Activated CD8-positive, alpha-beta T cell treated with anti-CD3 and anti-CD28 coated beads, Interleukin-2, amount 10 ng/mL, durations not matched to agents 7 days and 5 days (primary cell): ENCODE measurements around the gene BTNL2. TPM values are rescaled to one million over a fixed set of nuclear protein-coding genes. Genes with fewer than 3 reads are reported as not detected.
"Not testable (repeated sequence)": the region's sequence is repeated elsewhere in the genome, so short reads cannot be mapped to it uniquely, and the experiment has no call there.

Experiments used
- ATAC-seq: fragments of 150-1000 bp; cut with Tn5 transposase; one replicate; pipeline ENCODE4 v1.10.0; 2021; ENCODE audit warnings: moderate library complexity
- CTCF ChIA-PET: fragments of 350-600 bp; sonication (Branson Sonifier 250); formaldehyde crosslinking; loops from one replicate; lab custom pipeline; 2021; ENCODE audit warnings: antibody characterized with exemption; lab: Charles Lee
- POLR2A ChIA-PET: fragments of 350-600 bp; sonication (Branson Sonifier 250); formaldehyde crosslinking; loops from one replicate; lab custom pipeline; 2021; ENCODE audit warnings: antibody characterized with exemption; lab: Charles Lee
- DNase-seq: peaks from one replicate; pipeline ENCODE4 v3.0.0-alpha.2; 2020
- H3K27ac Mint-ChIP-seq: one replicate; pipeline ENCODE4 v1.8.0; 2021; ENCODE audit warnings: mild to moderate bottlenecking, mixed read lengths
- H3K27me3 Mint-ChIP-seq: one replicate; pipeline ENCODE4 v1.8.0; 2021; ENCODE audit warnings: low read depth, mixed read lengths
- H3K36me3 Mint-ChIP-seq: one replicate; pipeline ENCODE4 v1.8.0; 2021; ENCODE audit warnings: low read depth, mixed read lengths
- H3K4me1 Mint-ChIP-seq: one replicate; pipeline ENCODE4 v1.8.0; 2021; ENCODE audit warnings: low read depth, mixed read lengths
- H3K4me3 Mint-ChIP-seq: one replicate; pipeline ENCODE4 v1.8.0; 2021; ENCODE audit warnings: mild to moderate bottlenecking, mixed read lengths
- H3K9me3 Mint-ChIP-seq: one replicate; pipeline ENCODE4 v1.8.0; 2022; ENCODE audit warnings: mixed read lengths; ENCODE audit not compliant: insufficient read depth
- total RNA-seq, 2 experiments: library from RNA; stranded (reverse); gene quantifications; one replicate each; pipeline ENCODE4 v1.2.3, GENCODE V29; 2021

Gene BTNL2
- total RNA-seq, 2 experiments from 2014 or later: not detected

DNA sequence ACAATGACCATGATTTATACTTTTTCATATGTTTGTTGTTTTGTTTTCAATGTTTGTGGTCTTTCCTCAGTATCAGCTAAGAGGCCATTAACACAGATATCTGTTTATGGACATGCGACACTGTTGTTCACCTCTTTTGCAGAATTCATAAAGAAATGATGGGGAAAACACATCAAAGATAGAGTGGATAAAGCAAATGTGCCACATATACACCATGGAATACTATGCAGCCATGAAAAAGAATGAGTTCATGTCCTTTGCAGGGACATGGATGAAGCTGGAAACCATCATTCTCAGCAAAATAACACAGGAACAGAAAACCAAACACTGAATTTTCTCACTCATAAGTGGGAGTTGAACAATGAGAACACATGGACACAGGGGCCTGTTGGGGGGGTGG is 27.0 kb upstream of the BTNL2 start:
- peaks cover 24% of the 10 kb centered on the region for H3K27me3 Mint-ChIP-seq
- H3K36me3 Mint-ChIP-seq, H3K27ac Mint-ChIP-seq, ATAC-seq, DNase-seq, H3K9me3 Mint-ChIP-seq, H3K4me1 Mint-ChIP-seq, POLR2A ChIA-PET, H3K4me3 Mint-ChIP-seq: not testable (repeated sequence)
- CTCF ChIA-PET: interaction anchor here (0.6 to 3.1 kb wide), 4 partner anchors 20 to 434 kb away, joined by 4 to 11 read pairs (median 6); no protein-coding TSS in a partner anchor

DNA sequence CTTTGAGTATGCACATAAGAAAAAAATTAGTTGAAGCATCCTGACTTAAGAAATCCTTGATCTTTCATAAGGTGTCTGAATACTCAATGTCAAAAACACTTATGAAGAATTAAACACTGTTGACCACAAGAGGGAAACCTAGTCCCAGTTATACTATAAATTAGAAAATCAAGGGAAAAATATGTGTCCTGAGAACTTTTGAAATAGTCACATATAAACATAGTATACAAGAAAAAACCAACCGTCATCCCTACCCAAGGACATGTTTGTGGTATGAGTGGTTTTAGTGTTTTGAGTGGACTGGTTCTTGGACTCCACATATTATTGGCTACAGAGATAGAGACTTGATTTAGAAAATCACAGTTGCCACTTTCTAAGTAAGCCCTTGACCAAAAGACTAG is 25.1 kb upstream of the BTNL2 start:
- Mint-ChIP-seq H3K9me3 (no peaks in the 10 kb centered on the region), H3K4me3 (no peak overlapping the region)

DNA sequence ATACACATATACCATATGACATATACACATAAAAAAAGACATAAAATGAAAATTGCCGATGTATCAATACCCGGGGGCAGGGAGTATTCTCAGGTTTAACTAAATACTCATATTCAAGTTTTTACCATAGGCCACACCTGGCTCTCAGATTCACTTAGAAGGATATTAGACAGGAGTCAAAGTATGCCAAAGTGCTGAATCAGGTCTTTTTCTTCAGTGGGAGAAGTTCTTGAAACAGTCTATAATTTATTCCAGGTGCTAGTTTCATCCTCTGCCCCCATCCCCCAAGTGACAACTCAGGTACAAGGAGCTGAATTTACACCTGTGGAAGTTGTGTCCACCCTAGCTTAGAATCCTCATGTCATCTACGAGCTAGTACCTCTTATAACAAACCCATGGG is 24.2 kb upstream of the BTNL2 start:
- Mint-ChIP-seq H3K27ac (no peak overlapping the region), H3K4me1 (no peaks in the 10 kb centered on the region), H3K27me3 (peaks cover 27% of the 10 kb centered on the region), H3K4me3 (no peak overlapping the region), H3K9me3 (no peaks in the 10 kb centered on the region), H3K36me3 (no peaks in the 10 kb centered on the region)
- DNase-seq (no peak), ATAC-seq (no peak)
- ChIA-PET POLR2A (no interaction called here), CTCF (interaction anchor here (0.7 to 3.1 kb wide), 8 partner anchors 17 to 437 kb away, joined by 3 to 23 read pairs (median 5); no protein-coding TSS in a partner anchor)

More for the DNA sequence above, 25.1 kb upstream of the BTNL2 start:
- ChIA-PET CTCF (interaction anchor here (0.9 to 3.1 kb wide), 13 partner anchors 14 to 436 kb away, joined by 3 to 23 read pairs (median 4); no protein-coding TSS in a partner anchor), POLR2A (no interaction called here)
- no peaks in the 10 kb centered on the region for H3K36me3 Mint-ChIP-seq
- DNase-seq: no peak
- H3K4me1 Mint-ChIP-seq: no peaks in the 10 kb centered on the region
- ATAC-seq: no peak
- no peak overlapping the region for H3K27ac Mint-ChIP-seq
- H3K27me3 Mint-ChIP-seq: peaks cover 27% of the 10 kb centered on the region

DNA sequence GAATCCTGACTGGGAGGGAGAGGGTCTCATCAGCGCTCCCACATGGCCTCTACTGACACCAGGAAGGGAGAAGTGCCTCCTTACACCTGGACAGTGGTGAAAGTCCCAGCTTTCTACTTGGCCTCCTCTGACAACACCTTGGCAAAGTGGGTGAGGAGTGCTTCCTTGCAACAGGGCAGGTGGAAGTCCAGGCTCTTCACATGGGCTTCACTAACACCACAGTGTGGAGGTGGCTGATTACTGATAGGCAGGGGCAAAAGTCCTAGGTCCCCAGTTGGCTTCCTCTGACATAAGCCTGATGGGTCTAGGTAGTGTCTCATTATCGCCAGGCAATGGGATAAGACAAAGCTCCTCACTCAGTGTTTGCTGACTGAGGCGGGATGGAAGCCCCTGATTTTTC is 23.2 kb upstream of the BTNL2 start:
- CTCF ChIA-PET: interaction anchor here (1.9 kb wide), 1 partner anchor 270 kb away, joined by 8 read pairs; no protein-coding TSS in a partner anchor
- ATAC-seq: no peak
- H3K27ac Mint-ChIP-seq: no peak overlapping the region

DNA sequence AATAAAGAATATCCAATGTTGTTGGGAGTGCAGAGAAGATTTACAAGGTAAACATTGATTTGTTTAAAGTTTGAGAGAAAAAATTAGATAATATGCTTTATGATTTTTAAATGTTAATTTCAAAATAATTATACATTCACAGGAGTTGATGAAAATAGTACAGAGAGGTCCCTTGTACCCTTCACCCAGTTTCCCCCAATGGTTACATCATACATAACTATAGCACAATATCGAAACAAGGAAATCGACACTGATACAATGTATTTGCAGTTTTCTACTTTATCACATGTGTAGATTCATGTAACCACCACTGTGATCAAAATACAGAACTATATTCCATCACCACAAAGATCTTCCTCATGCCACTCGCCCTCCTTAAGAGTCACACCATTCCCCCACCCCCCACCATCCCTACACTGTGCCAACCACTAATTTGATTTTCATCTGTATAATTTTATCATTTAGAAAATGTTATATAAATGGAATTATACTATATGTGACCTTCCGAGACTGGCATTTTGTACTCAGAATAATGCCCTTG is 21.0 kb upstream of the BTNL2 start:
- Mint-ChIP-seq H3K4me3 (no peak overlapping the region), H3K27ac (no peak overlapping the region), H3K4me1 (no peaks in the 10 kb centered on the region), H3K27me3 (peaks cover 24% of the 10 kb centered on the region), H3K9me3 (no peaks in the 10 kb centered on the region), H3K36me3 (no peaks in the 10 kb centered on the region)
- ATAC-seq (no peak), DNase-seq (no peak)
- POLR2A ChIA-PET: no interaction called here
- CTCF ChIA-PET: no interaction called here

More for the DNA sequence above, 23.2 kb upstream of the BTNL2 start:
- H3K27me3 Mint-ChIP-seq: peaks cover 26% of the 10 kb centered on the region
- no peaks in the 10 kb centered on the region for H3K4me1 Mint-ChIP-seq
- H3K36me3 Mint-ChIP-seq: no peaks in the 10 kb centered on the region
- no peak overlapping the region for H3K4me3 Mint-ChIP-seq
- POLR2A ChIA-PET: no interaction called here
- no peaks in the 10 kb centered on the region for H3K9me3 Mint-ChIP-seq
- DNase-seq: no peak

DNA sequence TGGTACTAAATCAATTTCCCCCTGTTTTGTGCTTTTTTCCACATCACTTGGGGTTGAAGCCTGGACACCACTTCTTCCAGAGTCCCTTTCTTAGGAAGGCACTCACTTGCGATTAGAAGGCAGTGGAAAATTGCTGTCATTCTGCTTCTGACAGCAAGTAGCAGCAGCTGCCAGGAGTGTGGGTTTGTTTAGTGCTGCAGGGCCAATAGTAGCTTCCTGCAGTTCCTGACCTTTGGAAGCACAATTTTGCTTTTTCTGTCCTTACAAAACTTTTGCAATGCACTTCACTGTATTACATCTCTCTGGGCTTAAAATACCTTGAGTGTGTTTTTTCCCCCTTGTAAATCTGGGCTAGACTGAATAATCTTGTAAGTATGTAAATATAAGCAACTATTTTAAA is 20.2 kb upstream of the BTNL2 start:
- Mint-ChIP-seq H3K9me3 (no peaks in the 10 kb centered on the region), H3K27ac (no peak overlapping the region), H3K4me3 (no peak overlapping the region), H3K36me3 (no peaks in the 10 kb centered on the region), H3K4me1 (no peaks in the 10 kb centered on the region), H3K27me3 (peaks cover 25% of the 10 kb centered on the region)
- no peak for DNase-seq
- ChIA-PET CTCF (interaction anchor here (1.2 to 4.3 kb wide), 2 partner anchors 13 to 182 kb away, joined by 4 to 31 read pairs; no protein-coding TSS in a partner anchor), POLR2A (no interaction called here)
- ATAC-seq: no peak

DNA sequence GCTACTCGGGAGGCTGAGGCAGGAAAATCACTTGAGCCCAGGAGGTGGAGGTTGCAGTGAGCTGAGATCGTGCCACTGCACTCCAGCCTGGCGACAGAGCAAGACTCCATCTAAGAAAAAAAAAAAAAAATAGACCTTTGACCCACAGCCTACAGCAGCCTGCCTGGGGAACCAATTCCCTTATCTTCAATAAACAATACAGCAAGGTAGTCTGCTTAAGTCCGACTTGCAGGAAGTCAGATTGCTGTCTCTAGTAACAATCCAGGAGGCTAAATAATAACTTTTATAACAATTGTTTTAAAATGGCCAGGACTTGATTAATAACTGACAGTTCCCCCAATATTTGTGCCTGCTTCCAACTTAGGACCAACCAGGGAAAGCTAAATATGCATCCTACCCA is 19.4 kb upstream of the BTNL2 start:
- DNase-seq (no peak), ATAC-seq (no peak)
- H3K9me3 Mint-ChIP-seq: no peaks in the 10 kb centered on the region
- H3K4me3 Mint-ChIP-seq: no peak overlapping the region
- H3K36me3 Mint-ChIP-seq: no peaks in the 10 kb centered on the region
- no peak overlapping the region for H3K27ac Mint-ChIP-seq
- ChIA-PET CTCF (interaction anchor here (1.2 to 4.3 kb wide), 3 partner anchors 12 to 274 kb away, joined by 4 to 31 read pairs (median 14); no protein-coding TSS in a partner anchor), POLR2A (no interaction called here)
- no peaks in the 10 kb centered on the region for H3K4me1 Mint-ChIP-seq
- H3K27me3 Mint-ChIP-seq: peaks cover 32% of the 10 kb centered on the region

DNA sequence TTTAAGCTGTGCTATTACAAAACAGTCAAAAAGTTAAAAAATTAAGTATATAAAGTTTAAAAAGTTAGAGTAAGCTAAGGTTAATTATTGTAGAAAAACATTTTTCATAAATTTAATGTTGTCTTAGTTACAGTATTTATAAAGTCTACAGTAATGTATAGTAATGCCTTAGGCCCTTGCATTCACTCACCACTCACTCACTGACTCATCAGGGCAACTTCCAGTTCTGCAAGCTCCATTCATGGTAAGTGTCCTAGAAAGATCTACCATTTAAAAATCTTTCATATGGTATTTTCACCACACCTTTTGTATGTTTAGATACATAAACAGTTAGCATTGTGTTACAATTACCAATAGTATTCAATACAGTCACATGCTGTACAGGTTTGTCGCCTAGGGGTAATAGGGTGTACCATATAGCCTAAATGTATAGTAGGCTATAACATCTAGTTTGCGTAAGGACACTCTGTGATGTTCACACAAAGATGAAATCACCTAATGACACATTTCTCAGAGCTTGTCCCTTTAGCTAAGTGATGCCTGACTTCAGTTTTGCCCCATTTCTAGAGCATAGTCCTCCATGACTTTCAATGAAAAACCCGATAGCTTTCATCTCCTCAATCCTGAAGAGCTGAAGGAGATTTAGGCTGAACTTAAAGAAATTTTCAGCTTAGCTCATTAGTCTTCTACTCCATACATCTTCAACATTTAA is 17.8 kb upstream of the BTNL2 start:
- peaks cover 39% of the 10 kb centered on the region for H3K27me3 Mint-ChIP-seq
- H3K4me1 Mint-ChIP-seq: no peaks in the 10 kb centered on the region
- no peak for ATAC-seq
- H3K36me3 Mint-ChIP-seq: no peaks in the 10 kb centered on the region
- no peak for DNase-seq
- H3K4me3 Mint-ChIP-seq: no peak overlapping the region
- ChIA-PET POLR2A (no interaction called here), CTCF (interaction anchor here (1.0 to 4.3 kb wide), 6 partner anchors 9 to 361 kb away, joined by 3 to 31 read pairs (median 4); no protein-coding TSS in a partner anchor)
- H3K27ac Mint-ChIP-seq: no peak overlapping the region
- no peaks in the 10 kb centered on the region for H3K9me3 Mint-ChIP-seq

DNA sequence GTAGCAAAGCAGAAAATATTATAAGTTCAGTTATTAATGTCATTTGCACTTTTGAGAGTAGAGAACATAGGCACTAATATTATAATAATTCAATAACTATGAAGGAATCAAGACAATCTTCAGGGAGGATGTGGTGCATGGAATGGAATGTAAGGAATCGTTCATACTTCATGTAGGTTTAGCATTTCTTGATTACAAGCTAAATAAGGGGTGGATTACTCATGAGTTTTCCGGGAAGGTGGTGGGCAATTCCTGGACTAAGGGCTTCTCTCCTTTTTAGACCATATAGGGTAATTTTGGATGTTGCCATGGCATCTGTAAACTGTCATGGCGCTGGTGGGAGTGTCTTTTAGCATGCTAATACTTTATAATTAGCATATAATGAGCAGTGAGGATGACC is 9.1 kb upstream of the BTNL2 start:
- no peak for DNase-seq
- no peak for ATAC-seq
- H3K27me3 Mint-ChIP-seq: peaks cover 53% of the 10 kb centered on the region
- H3K9me3 Mint-ChIP-seq: no peaks in the 10 kb centered on the region
- no peak overlapping the region for H3K27ac Mint-ChIP-seq
- H3K36me3 Mint-ChIP-seq: no peaks in the 10 kb centered on the region
- peaks cover 8% of the 10 kb centered on the region for H3K4me1 Mint-ChIP-seq
- ChIA-PET CTCF (interaction anchor here (0.6 to 9.6 kb wide), 8 partner anchors 9 to 452 kb away, joined by 3 to 105 read pairs (median 4); no protein-coding TSS in a partner anchor), POLR2A (interaction anchor here (0.7 kb wide), 1 partner anchor 83 kb away, joined by 3 read pairs; no protein-coding TSS in a partner anchor)
- H3K4me3 Mint-ChIP-seq: no peak overlapping the region

DNA sequence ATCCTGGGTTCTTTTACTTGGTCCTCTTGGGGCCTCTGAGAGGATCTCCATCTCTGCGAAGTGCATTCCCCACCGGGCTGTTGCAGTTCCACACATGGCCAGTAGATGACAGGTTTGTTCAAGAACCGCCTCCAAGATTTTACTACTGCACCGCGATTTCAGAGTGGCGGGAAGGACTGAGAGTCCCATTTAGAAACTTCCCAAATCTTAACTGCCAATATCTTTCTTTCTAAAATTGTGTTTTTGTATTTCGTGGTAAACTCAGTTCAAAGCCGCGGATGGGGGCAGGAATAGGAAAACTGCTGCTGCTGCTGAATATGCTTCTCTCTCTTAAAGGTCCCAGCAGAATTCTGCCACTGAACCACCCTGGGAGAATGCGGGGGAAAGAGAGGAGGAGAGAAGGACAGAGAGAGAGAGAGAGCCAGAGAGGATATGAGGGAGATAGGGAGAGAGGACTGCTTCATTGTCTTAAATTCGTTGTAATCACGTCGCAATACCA is 8.6 kb upstream of the BTNL2 start:
- H3K4me1 Mint-ChIP-seq: peaks cover 8% of the 10 kb centered on the region
- peak; percentile 77 for ATAC-seq
- peak; percentile 82 for DNase-seq
- CTCF ChIA-PET: interaction anchor here (0.9 to 9.6 kb wide), 10 partner anchors 10 to 453 kb away, joined by 3 to 105 read pairs (median 30); no protein-coding TSS in a partner anchor
- POLR2A ChIA-PET: interaction anchor here (0.7 kb wide), 1 partner anchor 82 kb away, joined by 3 read pairs; no protein-coding TSS in a partner anchor
- H3K27me3 Mint-ChIP-seq: peaks cover 52% of the 10 kb centered on the region
- no peaks in the 10 kb centered on the region for H3K9me3 Mint-ChIP-seq
- no peaks in the 10 kb centered on the region for H3K36me3 Mint-ChIP-seq
- no peak overlapping the region for H3K4me3 Mint-ChIP-seq
- H3K27ac Mint-ChIP-seq: no peak overlapping the region

DNA sequence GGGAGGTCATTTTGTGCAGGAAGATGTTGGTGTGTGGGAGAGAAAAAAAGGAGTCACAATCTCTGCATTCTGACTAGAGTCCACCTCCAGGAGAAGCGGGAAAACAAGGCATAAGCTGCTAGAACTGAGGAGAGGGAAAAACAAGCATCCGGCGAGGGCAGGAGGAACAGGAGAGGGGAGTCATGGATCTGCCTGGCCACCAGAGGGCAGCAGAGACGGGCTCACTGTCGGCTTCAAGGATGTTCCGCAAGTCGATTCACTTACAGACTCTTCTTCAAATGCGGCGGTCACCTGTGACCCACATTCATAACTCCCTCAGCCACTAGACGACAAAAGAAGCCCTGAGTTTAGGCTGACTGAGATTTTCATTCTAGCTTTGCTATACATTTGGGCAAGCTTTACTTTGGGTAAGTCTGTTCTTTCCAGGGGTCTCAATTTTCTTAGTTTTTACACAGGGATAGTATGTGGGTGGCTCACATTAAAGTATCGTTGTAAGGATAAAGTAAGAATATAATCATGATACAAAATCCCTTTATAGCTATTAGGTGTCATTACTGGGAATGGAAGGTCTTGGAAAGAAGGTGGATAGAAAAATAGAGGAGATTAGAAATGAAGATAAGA is 6.6 kb upstream of the BTNL2 start:
- CTCF ChIA-PET: interaction anchor here (0.7 to 9.6 kb wide), 42 partner anchors 9 to 640 kb away, joined by 3 to 105 read pairs (median 4); partner anchors contain the start of genes PRRT1 and TAP2
- no peaks in the 10 kb centered on the region for H3K36me3 Mint-ChIP-seq
- DNase-seq: peak; percentile 87
- ATAC-seq: peak; percentile 82
- no peak overlapping the region for H3K4me3 Mint-ChIP-seq
- peaks cover 48% of the 10 kb centered on the region for H3K27me3 Mint-ChIP-seq
- H3K9me3 Mint-ChIP-seq: no peaks in the 10 kb centered on the region
- POLR2A ChIA-PET: no interaction called here
- no peak overlapping the region for H3K27ac Mint-ChIP-seq
- H3K4me1 Mint-ChIP-seq: peaks cover 8% of the 10 kb centered on the region
